ENCODE measurements around the gene DNAJB4.

- TF ChIP-seq CTCF (IDR thresholded peaks at IDR 0.05; ENCODE audit: extremely low read depth in 1 of 2, insufficient read depth in 1 of 2, low read depth in 1 of 2, low read length in 2 of 2) = no peak
- no peak for TF ChIP-seq EZH2 (IDR thresholded peaks at IDR 0.05; ENCODE audit: borderline replicate concordance, low read depth, low read length, severe bottlenecking)
Observed at GRCh38 chr1:78047631-78048030, 42.9 kb downstream of the DNAJB4 start.
